HCT116 (cell line): ENCODE data around the gene ZFP28.

Experiments
- CTCF ChIP-seq, 3 experiments: fragments of 200-600 bp in 1 of 3; sonication (generic) in 1 of 3; IDR thresholded peaks in 2 of 3; conservative IDR thresholded peaks in 1 of 3; 2 replicates each; pipeline ENCODE4 v1.5.1; 2012 to 2017; ENCODE audit warnings: low read depth in 2 of 3, low read length in 2 of 3, antibody characterized with exemption in 1 of 3, borderline replicate concordance in 1 of 3, control low read depth in 1 of 3, mild to moderate bottlenecking in 1 of 3, mixed read lengths in 1 of 3, mixed run types in 1 of 3, moderate library complexity in 1 of 3; ENCODE audit not compliant: insufficient read depth in 1 of 3
- EZH2phosphoT487 ChIP-seq: fragments of 200-600 bp; IDR thresholded peaks from 2 replicates; pipeline ENCODE4 v1.6.1; 2018; ENCODE audit warnings: antibody characterized with exemption, borderline replicate concordance
- POLR2A ChIP-seq: IDR thresholded peaks from 2 replicates; pipeline ENCODE4 v1.7.0; 2011; ENCODE audit warnings: borderline replicate concordance; ENCODE audit not compliant: insufficient read depth, insufficient read length; ENCODE audit errors: extremely low read depth
- POLR2AphosphoS5 ChIP-seq: IDR thresholded peaks from 2 replicates; pipeline ENCODE4 v1.6.1; 2011; ENCODE audit warnings: mild to moderate bottlenecking, low read depth, low read length, moderate library complexity
- RAD21 ChIP-seq: IDR thresholded peaks from 2 replicates; pipeline ENCODE4 v1.6.1; 2012; ENCODE audit warnings: low read depth, mild to moderate bottlenecking

GRCh38 chr19:56525214-56525860, 13.4 kb upstream of the ZFP28 start:
- no peak for TF ChIP-seq CTCF (IDR thresholded peaks at IDR 0.05 in 2 of 3, conservative IDR thresholded peaks at IDR 0.05 in 1 of 3; ENCODE audit: borderline replicate concordance in 1 of 3, insufficient read depth in 1 of 3, low read depth in 2 of 3, low read length in 2 of 3)
- no peak for TF ChIP-seq POLR2A
- TF ChIP-seq POLR2AphosphoS5, result no peak
- no peak for TF ChIP-seq EZH2phosphoT487
- TF ChIP-seq RAD21, result no peak
